Central memory CD8-positive, alpha-beta T cell (primary cell): ENCODE data around the gene GPX2.

Source experiments
- ATAC-seq: fragments of 150-1000 bp; cut with Tn5 transposase; replicated peaks from 2 replicates; pipeline ENCODE4 v1.10.0; 2022; ENCODE audit warnings: mild to moderate bottlenecking, moderate FRiP score, moderate number of reproducible peaks; ENCODE audit not compliant: poor library complexity, severe bottlenecking; ENCODE audit errors: extremely low read depth
- DNase-seq, 2 donors: peaks; one replicate each; pipeline ENCODE4 v3.0.0; 2021; ENCODE audit warnings: low spot score in 2 of 2
- H3K27ac Mint-ChIP-seq: one replicate; pipeline ENCODE4 v1.8.0; 2022; ENCODE audit warnings: low read depth, mild to moderate bottlenecking, moderate library complexity, mixed read lengths
- H3K27me3 Mint-ChIP-seq: one replicate; pipeline ENCODE4 v1.8.0; 2022; ENCODE audit warnings: mixed read lengths
- H3K36me3 Mint-ChIP-seq: one replicate; pipeline ENCODE4 v1.8.0; 2022; ENCODE audit warnings: mild to moderate bottlenecking, moderate library complexity, mixed read lengths; ENCODE audit not compliant: insufficient read depth
- H3K4me1 Mint-ChIP-seq: one replicate; pipeline ENCODE4 v1.8.0; 2022; ENCODE audit warnings: mixed read lengths
- H3K4me3 Mint-ChIP-seq: one replicate; pipeline ENCODE4 v1.8.0; 2022; ENCODE audit warnings: mild to moderate bottlenecking, moderate library complexity, mixed read lengths
- H3K9me3 Mint-ChIP-seq: one replicate; pipeline ENCODE4 v1.8.0; 2022; ENCODE audit warnings: mixed read lengths

GPX2 gene

DNA sequence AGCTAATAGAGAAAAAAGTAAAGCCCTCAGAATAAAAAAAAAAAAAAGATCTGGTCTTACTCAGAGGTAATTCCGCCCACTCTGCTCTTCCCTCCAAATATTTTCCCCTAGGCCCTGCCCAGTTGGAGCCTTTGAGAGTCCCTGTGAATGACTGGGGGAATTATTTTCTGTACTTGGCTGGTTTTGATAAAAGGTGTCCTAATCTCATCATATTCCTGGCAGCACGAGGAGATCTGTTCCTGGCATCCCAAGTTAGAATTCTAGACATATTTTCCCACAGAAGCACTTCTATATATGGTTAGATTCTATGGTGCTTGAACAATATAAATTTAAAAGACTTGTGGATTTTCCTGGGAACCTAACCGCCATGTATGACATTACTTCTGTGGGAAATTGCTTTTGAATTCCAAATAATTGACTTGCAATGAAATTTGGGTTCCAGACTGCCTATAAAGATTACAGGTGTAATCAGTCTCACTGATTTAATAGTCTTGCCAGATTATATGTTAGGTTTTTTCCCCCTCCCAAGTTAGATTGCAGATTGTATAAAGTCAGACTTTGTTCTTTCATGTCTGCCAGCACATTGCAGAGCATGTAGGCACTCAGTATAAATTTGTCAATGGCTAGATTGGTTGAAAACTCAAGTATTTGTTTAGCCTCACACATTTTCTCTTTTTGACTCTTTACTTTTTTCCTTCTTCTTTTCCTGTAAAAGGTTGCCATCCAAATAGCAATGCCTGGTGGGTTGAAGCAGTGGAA lies 12.3 kb downstream of the GPX2 start:
- Mint-ChIP-seq H3K9me3 (no peaks in the 10 kb centered on the region), H3K36me3 (peaks cover 33% of the 10 kb centered on the region), H3K27me3 (no peaks in the 10 kb centered on the region), H3K27ac (no peak overlapping the region), H3K4me1 (peaks cover 17% of the 10 kb centered on the region), H3K4me3 (no peak overlapping the region)
- DNase-seq (no peak), ATAC-seq (no peak)

DNA sequence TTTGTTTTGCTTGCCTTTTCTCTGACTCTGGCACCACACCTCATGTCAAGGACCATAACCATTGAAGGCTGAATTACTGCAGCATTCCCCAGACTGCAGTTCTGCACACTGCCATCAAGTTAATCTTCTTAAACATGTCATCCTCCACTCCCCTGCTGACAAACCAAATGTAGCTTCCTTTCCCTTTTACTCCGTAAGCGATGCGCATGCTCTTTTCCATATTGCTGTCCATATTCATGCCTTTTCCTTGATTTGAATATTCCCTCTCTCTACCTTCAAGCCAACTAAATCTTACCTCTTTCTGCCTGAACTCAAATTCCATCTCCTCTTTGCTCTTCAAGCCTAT lies 13.6 kb downstream of the GPX2 start:
- peaks cover 38% of the 10 kb centered on the region for H3K36me3 Mint-ChIP-seq
- ATAC-seq (peak; percentile 29), DNase-seq (no peak)
- no peaks in the 10 kb centered on the region for H3K9me3 Mint-ChIP-seq
- H3K27me3 Mint-ChIP-seq, result no peaks in the 10 kb centered on the region
- H3K27ac Mint-ChIP-seq, result no peak overlapping the region
- H3K4me1 Mint-ChIP-seq, result peaks cover 11% of the 10 kb centered on the region
- no peak overlapping the region for H3K4me3 Mint-ChIP-seq

DNA sequence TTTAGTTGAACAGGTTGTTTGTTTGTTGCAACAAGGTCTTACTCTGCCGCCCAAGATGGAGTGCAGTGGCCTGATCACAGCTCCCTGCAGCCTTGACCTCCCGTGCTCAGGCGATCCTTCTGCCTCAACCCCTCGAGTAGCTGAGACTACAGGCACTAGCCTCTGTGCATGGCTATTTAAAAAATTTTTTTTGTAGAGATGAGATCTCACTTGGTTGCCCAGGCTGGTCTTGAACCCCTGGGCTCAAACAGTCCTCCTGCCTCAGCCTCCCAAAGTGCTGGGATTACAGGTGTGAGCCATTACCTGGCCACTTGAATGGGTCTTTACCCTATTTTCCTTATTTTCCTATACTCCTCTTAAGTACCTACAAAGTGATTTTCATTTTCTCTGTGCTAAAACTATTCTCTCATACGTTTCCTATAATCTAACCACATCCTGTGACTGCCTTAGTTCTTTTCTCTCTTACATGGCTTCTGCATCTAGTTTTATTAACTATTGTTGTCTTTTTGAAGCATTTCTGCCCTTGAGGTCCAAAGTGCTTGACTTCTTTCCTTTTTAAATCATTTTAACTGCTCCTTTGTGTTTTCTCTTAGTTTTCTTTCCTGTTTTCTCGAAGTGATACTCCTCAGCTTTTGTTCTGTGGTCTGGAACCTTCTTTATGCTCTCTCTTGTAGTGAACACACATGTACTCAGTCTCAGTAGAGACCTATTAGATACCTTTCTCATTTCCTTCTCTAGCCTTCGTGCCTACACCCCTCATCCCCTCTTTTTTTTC lies 14.1 kb downstream of the GPX2 start:
- Mint-ChIP-seq H3K36me3 (peaks cover 37% of the 10 kb centered on the region), H3K9me3 (no peaks in the 10 kb centered on the region), H3K4me1 (peaks cover 11% of the 10 kb centered on the region), H3K4me3 (no peak overlapping the region), H3K27me3 (no peaks in the 10 kb centered on the region), H3K27ac (no peak overlapping the region)
- DNase-seq (no peak), ATAC-seq (peak; percentile 92)

DNA sequence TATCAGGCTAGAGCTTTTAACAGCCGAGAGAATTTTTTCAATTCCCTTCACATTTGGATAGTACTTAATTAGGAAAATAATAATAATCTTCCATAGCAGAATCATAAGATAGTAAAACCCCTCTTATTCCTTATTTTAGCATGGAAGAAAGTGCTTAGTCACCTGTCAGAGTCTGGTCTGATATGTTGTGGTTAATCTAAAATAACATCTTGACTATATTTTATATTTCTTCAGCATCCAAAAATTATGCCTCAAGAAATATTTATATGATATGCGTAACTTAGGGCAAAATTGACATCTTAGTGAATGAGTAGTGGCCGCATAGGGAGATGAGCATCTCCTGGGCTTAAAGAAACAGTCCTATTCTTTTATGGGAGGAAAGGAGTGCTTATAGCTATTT lies 15.5 kb downstream of the GPX2 start:
- DNase-seq, result no peak
- H3K36me3 Mint-ChIP-seq, result peaks cover 27% of the 10 kb centered on the region
- H3K4me3 Mint-ChIP-seq, result no peak overlapping the region
- no peak for ATAC-seq
- peaks cover 11% of the 10 kb centered on the region for H3K4me1 Mint-ChIP-seq
- H3K9me3 Mint-ChIP-seq, result no peaks in the 10 kb centered on the region
- peak overlapping the region; percentile 14 for H3K27ac Mint-ChIP-seq
- H3K27me3 Mint-ChIP-seq, result no peaks in the 10 kb centered on the region

DNA sequence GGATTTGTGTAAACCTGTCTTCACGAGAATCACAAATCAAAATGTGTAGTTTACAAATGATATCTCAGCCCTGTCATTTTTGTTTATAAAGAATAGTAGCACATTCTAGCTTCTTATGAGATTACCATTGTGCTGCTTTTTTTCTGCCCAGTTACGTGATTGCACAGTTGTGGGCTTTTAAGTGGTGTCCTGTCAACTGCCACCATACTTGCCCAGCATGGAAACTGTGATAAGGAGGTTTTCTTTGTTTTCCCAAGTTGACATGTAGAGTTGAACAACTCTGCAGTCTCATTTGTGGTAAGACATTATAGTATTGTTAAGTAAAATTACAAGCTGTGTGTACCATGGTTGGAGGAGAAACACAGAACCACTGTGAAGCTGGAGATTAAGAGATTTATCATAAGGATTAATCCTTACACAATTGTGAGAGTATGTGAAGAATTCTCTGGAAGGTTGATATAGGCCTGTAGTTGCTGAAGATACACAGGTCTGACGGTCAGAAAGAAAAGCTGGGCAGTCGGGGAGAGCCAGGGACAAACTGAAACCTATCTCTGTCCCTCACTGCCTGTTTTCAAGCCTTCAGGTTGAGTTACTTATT lies 16.0 kb downstream of the GPX2 start:
- Mint-ChIP-seq H3K9me3 (no peaks in the 10 kb centered on the region), H3K27ac (peak overlapping the region; percentile 14), H3K4me3 (no peak overlapping the region), H3K36me3 (peaks cover 26% of the 10 kb centered on the region), H3K4me1 (peaks cover 16% of the 10 kb centered on the region), H3K27me3 (no peaks in the 10 kb centered on the region)
- ATAC-seq (no peak), DNase-seq (no peak)

DNA sequence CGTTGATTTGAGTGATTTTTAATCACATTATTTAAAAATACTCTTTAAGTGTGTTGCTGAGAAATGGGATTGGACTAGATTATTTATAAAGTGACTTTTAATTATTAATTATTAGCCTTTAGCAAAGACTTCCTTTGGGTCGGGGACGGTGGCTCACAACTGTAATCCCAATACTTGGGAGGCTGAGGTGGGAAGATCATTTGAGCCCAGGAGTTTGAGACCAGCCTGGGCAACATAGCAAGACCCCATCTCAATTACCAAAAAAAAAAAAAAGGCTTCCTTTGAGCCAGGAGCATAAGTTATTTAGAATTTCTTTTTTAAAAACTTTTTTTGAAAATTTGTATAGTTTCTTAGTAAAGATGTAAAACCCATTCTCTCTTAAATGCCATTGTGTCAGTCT lies 19.5 kb downstream of the GPX2 start:
- ATAC-seq (no peak), DNase-seq (no peak)
- no peak overlapping the region for H3K27ac Mint-ChIP-seq
- peaks cover 41% of the 10 kb centered on the region for H3K4me1 Mint-ChIP-seq
- H3K36me3 Mint-ChIP-seq, result peaks cover 22% of the 10 kb centered on the region
- no peak overlapping the region for H3K4me3 Mint-ChIP-seq
- H3K27me3 Mint-ChIP-seq, result no peaks in the 10 kb centered on the region
- no peaks in the 10 kb centered on the region for H3K9me3 Mint-ChIP-seq

DNA sequence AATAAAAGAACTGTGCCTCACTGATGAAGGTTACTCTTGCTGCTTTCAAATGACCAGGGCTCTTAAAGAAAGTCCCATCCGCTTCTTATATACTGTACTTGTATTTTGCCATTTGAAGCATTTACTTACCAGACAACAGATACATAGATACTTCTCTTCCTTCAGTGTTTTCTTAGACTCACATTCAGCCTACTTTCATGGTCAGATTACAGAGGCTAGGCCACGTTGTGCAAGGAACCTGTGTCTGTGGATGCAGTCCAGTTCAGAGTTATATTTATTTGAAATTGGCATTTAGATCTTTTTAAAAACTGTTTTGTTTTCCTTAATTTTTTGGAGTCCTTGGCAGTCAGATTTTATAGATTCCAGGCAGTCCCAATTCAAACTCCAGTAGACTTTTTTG lies 22.1 kb downstream of the GPX2 start:
- H3K36me3 Mint-ChIP-seq, result peaks cover 18% of the 10 kb centered on the region
- no peak overlapping the region for H3K4me3 Mint-ChIP-seq
- no peaks in the 10 kb centered on the region for H3K27me3 Mint-ChIP-seq
- ATAC-seq (no peak), DNase-seq (no peak)
- peaks cover 59% of the 10 kb centered on the region for H3K4me1 Mint-ChIP-seq
- H3K27ac Mint-ChIP-seq, result peak overlapping the region; percentile 26
- no peaks in the 10 kb centered on the region for H3K9me3 Mint-ChIP-seq

DNA sequence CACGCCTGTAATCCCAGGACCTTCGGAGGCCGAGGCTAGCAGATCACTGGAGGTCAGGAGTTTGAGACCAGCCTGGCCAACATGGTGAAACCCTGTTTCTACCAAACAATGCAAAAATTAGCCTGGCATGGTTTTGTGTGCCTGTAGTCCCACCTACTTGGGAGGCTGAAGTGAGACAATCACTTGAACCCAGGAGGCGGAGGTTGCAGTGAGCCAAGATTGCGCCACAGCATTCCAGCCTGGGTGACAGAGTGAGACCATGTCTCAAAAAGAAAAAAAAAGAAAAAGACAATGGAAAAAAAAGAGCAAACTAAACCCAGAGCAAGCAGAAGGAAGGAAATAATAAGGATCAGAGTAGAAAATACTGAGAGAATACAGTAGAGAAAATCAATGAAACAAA lies 22.9 kb downstream of the GPX2 start:
- Mint-ChIP-seq H3K27me3 (no peaks in the 10 kb centered on the region), H3K4me3 (no peak overlapping the region), H3K4me1 (peaks cover 65% of the 10 kb centered on the region), H3K9me3 (no peaks in the 10 kb centered on the region), H3K36me3 (peaks cover 19% of the 10 kb centered on the region), H3K27ac (peak overlapping the region; percentile 69)
- no peak for ATAC-seq
- no peak for DNase-seq

DNA sequence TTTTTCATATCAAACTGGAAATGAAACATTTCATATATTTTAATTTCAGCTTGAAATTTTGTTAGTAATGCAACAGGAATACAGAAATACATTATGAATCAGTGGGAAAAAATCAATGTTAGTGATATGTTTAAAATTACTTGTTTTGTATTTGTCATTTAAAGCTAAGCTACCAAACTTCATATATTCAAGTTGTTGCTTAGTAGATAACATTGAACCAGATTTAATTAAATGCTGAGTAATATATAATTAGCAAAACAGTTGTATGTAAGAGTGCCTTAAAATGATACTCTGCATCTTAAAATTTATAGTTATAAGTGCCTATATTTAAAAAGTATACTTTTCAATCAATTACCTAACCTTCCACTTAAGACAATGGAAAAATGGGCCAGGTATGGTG lies 23.3 kb downstream of the GPX2 start:
- DNase-seq, result no peak
- Mint-ChIP-seq H3K4me3 (no peak overlapping the region), H3K27me3 (no peaks in the 10 kb centered on the region), H3K36me3 (peaks cover 20% of the 10 kb centered on the region), H3K4me1 (peaks cover 63% of the 10 kb centered on the region), H3K27ac (peak overlapping the region; percentile 69), H3K9me3 (no peaks in the 10 kb centered on the region)
- no peak for ATAC-seq

DNA sequence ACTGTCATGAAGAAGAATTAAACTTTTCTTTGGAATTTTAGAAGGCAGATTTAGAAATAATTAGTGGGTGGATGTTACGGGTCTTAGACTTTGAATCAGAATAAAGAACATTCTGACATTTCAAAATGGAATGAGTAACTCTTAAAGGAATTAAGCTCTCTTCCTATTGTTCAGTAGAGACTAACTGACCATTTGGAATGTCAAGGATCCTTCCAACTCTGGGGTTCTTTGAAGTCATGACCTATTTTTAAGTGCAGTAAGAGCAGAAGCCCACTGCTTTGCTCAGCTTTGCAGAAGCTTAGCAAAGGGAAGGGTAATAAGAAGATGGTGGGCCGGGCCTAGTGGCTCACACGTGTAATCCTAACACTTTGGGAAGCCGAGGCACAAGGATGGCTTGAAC lies 24.3 kb downstream of the GPX2 start:
- H3K4me1 Mint-ChIP-seq, result peaks cover 68% of the 10 kb centered on the region
- DNase-seq, result no peak

DNA sequence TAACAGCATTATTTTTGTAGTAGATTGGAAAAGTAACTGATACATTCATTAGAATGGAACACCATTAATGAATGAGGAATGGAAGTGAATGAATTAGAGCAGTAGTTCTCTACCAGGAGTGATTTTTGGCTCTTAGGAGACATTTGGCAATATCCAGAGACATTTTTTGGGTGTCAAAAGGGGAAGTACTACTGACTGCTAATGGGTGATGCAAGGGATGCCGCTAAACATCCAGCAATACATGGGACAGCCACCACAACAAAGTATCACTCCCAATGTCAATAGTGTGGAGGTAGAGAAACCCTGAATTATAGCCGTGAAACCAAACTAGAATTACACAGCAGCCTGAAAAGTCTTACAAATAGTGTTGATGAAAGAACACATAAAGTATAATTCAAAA lies 26.7 kb downstream of the GPX2 start:
- DNase-seq (no peak), ATAC-seq (no peak)
- Mint-ChIP-seq H3K4me1 (peaks cover 60% of the 10 kb centered on the region), H3K27me3 (peaks cover 8% of the 10 kb centered on the region), H3K4me3 (peak overlapping the region; percentile 93), H3K27ac (peak overlapping the region; percentile 98), H3K36me3 (peaks cover 20% of the 10 kb centered on the region), H3K9me3 (no peaks in the 10 kb centered on the region)

More for the DNA sequence above, 24.3 kb downstream of the GPX2 start:
- Mint-ChIP-seq H3K9me3 (no peaks in the 10 kb centered on the region), H3K27ac (peak overlapping the region; percentile 7), H3K27me3 (no peaks in the 10 kb centered on the region), H3K4me3 (peak overlapping the region; percentile 2), H3K36me3 (peaks cover 20% of the 10 kb centered on the region)
- ATAC-seq, result no peak

DNA sequence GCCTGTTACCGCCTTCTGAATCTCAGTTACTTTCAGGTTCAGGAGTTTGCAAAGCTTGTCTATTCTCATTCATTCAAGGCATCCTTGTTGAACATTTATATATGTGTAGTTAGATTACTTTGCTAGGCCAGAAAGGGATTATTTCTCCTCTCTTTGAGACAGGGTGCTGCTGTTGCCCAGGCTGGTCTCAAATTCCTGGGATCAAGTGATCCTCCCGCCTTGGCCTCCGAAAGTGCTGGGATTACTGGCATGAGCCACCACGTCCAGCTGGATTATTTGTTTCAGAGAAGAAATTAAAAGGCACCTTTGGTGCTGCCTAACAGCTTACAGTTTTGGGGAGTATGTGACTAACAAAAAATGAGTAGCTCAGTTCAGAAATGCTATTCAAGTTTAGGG lies 27.5 kb downstream of the GPX2 start:
- Mint-ChIP-seq H3K4me1 (peaks cover 54% of the 10 kb centered on the region), H3K36me3 (peaks cover 20% of the 10 kb centered on the region), H3K4me3 (peak overlapping the region; percentile 93)

More for the DNA sequence above, 27.5 kb downstream of the GPX2 start:
- H3K27ac Mint-ChIP-seq, result peak overlapping the region; percentile 98
- H3K9me3 Mint-ChIP-seq, result no peaks in the 10 kb centered on the region
- peaks cover 8% of the 10 kb centered on the region for H3K27me3 Mint-ChIP-seq
- DNase-seq (no peak), ATAC-seq (no peak)
